Suppressor macrophage treated with lipopolysaccharide for 1 hour (primary cell): ENCODE results near the gene TSPAN2.
A peak's percentile ranks its signal among the peaks of the same experiment; 100 is the strongest.
"Not testable (repeated sequence)": the region's sequence is repeated elsewhere in the genome, so short reads cannot be mapped to it uniquely, and the experiment has no call there.

ENCODE experiments used
- DNase-seq, 3 donors: peaks; one replicate each; pipeline ENCODE4 v3.0.0-alpha.2; 2020 to 2022

The TSPAN2 gene

GRCh38 chr1:115031595-115031994 lies 57.7 kb downstream of the TSPAN2 start:
- no peak for DNase-seq

- no peak for DNase-seq
Observed at GRCh38 chr1:115029526-115029925, 59.8 kb downstream of the TSPAN2 start, which contains the start of gene TSHB. Gene TSHB (plus strand): TSS chr1:115029826. CDS start chr1:115033363, 3,537 bp downstream.

DNA sequence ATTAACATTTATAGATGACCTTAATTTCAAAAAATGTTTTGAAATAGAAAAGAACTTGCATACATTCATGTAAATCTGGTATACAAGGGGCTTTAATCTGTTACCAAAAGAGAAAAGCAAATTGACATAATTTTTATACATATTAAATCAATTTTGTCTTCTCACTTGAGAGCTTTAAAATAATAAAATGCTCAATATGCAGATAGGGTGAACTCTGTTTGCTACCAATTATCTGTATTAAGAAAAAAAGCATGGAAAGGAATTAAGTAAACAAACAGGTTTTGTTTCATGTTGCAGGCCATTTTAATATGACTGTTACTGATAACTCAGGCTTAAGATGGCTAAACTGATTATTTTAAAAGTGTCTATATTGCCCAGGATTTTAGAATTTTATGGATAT lies 65.7 kb downstream of the TSPAN2 start:
- no peak for DNase-seq

- DNase-seq, result no peak
Observed at GRCh38 chr1:115021145-115021544, 68.2 kb downstream of the TSPAN2 start.

- not testable (repeated sequence) for DNase-seq
Observed at GRCh38 chr1:115019549-115019948, 69.8 kb downstream of the TSPAN2 start.

- DNase-seq, result no peak
Observed at GRCh38 chr1:115013792-115014191, 75.5 kb downstream of the TSPAN2 start.

- no peak for DNase-seq
Observed at GRCh38 chr1:115012434-115012833, 76.9 kb downstream of the TSPAN2 start.

DNA sequence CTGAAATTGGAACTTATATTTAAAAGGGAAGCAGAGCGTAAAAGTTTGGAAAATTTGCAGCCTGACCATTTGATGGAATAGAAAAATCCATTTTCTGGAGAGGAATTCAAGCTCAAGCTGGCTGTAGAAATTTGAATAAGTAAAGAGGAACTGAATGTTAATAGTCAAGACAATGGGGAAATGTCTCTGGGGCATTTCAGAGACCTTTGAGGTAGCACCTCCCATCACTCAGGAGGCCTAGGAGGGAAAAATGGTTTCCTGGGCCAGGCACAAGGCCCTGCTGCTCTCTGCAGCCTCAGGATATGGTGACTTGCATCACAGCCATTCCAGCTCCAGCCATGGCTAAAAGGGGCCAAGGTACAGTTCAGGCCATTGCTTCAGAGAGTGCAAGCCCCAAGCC lies 77.3 kb downstream of the TSPAN2 start:
- peak in 2 of 3 donors; percentile 1 to 3 for DNase-seq

DNA sequence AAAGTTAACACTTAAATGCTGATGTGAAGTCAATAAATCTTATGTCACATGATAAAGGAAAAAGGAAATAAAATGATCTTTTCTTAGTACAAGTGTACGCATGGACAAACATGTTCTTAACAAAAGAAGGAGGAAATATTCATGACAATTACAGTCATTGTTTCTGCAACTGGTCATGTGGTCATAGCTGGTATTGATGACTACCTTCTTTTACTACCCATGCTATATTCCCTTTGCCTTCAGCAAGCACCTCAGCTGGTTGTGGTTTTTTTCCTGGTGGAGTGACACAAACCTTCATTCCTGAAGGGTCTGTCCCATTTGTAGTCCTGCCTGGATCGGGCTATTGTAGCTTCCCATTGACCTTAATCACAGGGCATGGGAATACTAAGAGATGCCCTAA lies 83.1 kb downstream of the TSPAN2 start:
- no peak for DNase-seq
